Measurements from ENCODE around the gene IFT88.

DNA sequence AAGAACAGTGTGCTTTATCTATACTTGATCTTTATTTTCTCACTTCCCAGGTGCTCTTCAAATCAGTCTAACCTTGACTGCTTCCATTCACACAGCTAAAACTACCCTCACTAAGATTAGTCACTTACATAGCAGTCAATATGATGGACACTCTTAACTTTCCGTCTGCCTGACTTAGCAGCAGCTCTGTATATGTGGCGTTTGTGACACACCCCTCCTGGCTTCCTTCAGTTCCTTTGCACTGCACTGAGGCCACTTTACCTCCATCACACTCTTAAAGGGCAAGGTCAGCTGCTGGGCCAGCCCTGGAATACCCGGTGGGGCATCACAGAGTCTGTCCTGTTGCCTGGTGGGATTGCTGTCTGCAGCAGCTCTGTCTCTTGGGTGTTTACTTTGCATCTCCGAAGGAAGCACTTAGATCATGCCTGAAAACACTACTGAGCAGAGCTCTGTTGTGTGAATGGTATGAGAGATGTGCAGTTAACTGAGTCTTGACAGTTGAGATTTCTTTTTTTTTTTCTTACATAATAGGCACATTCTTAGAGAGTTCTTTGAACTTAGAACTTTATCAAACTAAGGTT lies 101.0 kb downstream of the IFT88 start:
- no peak for TF ChIP-seq EZH2 (IDR thresholded peaks at IDR 0.05; ENCODE audit: borderline replicate concordance, low read length)
- TF ChIP-seq, protein P1, sequence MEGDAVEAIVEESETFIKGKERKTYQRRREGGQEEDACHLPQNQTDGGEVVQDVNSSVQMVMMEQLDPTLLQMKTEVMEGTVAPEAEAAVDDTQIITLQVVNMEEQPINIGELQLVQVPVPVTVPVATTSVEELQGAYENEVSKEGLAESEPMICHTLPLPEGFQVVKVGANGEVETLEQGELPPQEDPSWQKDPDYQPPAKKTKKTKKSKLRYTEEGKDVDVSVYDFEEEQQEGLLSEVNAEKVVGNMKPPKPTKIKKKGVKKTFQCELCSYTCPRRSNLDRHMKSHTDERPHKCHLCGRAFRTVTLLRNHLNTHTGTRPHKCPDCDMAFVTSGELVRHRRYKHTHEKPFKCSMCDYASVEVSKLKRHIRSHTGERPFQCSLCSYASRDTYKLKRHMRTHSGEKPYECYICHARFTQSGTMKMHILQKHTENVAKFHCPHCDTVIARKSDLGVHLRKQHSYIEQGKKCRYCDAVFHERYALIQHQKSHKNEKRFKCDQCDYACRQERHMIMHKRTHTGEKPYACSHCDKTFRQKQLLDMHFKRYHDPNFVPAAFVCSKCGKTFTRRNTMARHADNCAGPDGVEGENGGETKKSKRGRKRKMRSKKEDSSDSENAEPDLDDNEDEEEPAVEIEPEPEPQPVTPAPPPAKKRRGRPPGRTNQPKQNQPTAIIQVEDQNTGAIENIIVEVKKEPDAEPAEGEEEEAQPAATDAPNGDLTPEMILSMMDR (conservative IDR thresholded peaks at IDR 0.05 in 1 of 2, IDR thresholded peaks at IDR 0.05 in 1 of 2; ENCODE audit: extremely low read depth in 1 of 2, insufficient read depth in 1 of 2, low read depth in 1 of 2, low read length in 2 of 2) = no peak

All from mammary epithelial cell (primary cell).